ENCODE data around the gene REEP1.
"Not testable (repeated sequence)": the region's sequence is repeated elsewhere in the genome, so short reads cannot be mapped to it uniquely, and the experiment has no call there.

GRCh38 chr2:86244781-86245180 lies 92.6 kb downstream of the REEP1 start:
- not testable (repeated sequence) for TF ChIP-seq ZNF660 (tag by site-specific recombination; IDR thresholded peaks at IDR 0.05); ZNF518A (tag by site-specific recombination; conservative IDR thresholded peaks at IDR 0.05; ENCODE audit: low read depth); CTCF (tag by site-specific recombination; IDR thresholded peaks at IDR 0.05); GFI1B (tag by site-specific recombination; IDR thresholded peaks at IDR 0.05); REPIN1 (tag by site-specific recombination; IDR thresholded peaks at IDR 0.05; ENCODE audit: low read depth); ZNF785 (tag by site-specific recombination; IDR thresholded peaks at IDR 0.05); BCL6B (tag by site-specific recombination; IDR thresholded peaks at IDR 0.05); ZNF548 (tag by site-specific recombination; IDR thresholded peaks at IDR 0.05); PRDM10 (tag by site-specific recombination; IDR thresholded peaks at IDR 0.05); YY1 (tag by site-specific recombination; IDR thresholded peaks at IDR 0.05)

All from HEK293 (cell line).